HL-60 (cell line): ENCODE measurements around the gene ZNF783.
A peak's percentile ranks its signal among the peaks of the same experiment; 100 is the strongest.

Experiments used
- DNase-seq, 2 experiments: peaks; one replicate each; pipeline ENCODE4 v3.0.0-alpha.2; 2010 to 2020; ENCODE audit warnings: low read depth in 1 of 2, low spot score in 1 of 2
- H3K27ac ChIP-seq: fragments of 250-450 bp; sonication (Bioruptor Pico); replicated peaks from 2 replicates; pipeline ENCODE4 v1.5.1; 2020; ENCODE audit warnings: mild to moderate bottlenecking, moderate library complexity
- H3K27me3 ChIP-seq: fragments of 250-450 bp; sonication (Bioruptor Pico); 2 replicates; pipeline ENCODE4 v1.5.1; 2021; ENCODE audit warnings: mild to moderate bottlenecking, moderate library complexity; ENCODE audit not compliant: insufficient read depth, poor library complexity, severe bottlenecking
- H3K4me3 ChIP-seq: replicated peaks from 2 replicates; pipeline ENCODE4 v1.5.1; 2011; ENCODE audit warnings: mild to moderate bottlenecking, control low read depth, low read length; ENCODE audit not compliant: insufficient read depth
- GABPA ChIP-seq: IDR thresholded peaks from 2 replicates; pipeline ENCODE4 v1.6.1; 2012; ENCODE audit warnings: low read depth
- POLR2AphosphoS5 ChIP-seq: IDR thresholded peaks from 2 replicates; pipeline ENCODE4 v1.6.1; 2012; ENCODE audit warnings: low read depth
- REST ChIP-seq: IDR thresholded peaks from 2 replicates; pipeline ENCODE4 v1.6.1; 2012; ENCODE audit warnings: low read depth; ENCODE audit not compliant: insufficient replicate concordance
- SPI1 ChIP-seq: IDR thresholded peaks from 2 replicates; pipeline ENCODE4 v1.6.1; 2012; ENCODE audit warnings: low read depth, mild to moderate bottlenecking, borderline replicate concordance
- long read RNA-seq: library from polyadenylated mRNA; unstranded; transcript quantifications from one replicate; pipeline ENCODE4 v2.0.0, GENCODE V29; 2020
- TF ChIP-seq, protein P1 (sequence below): IDR thresholded peaks from one replicate; pipeline ENCODE4 v1.5.1; 2011; ENCODE audit warnings: low read length, control low read depth, inconsistent platforms; ENCODE audit not compliant: insufficient read depth

Gene ZNF783
- long read RNA-seq, full-length matches to known transcripts, result 1 of 48 reads
- long read RNA-seq, partial matches to known transcripts, result 6 of 48 reads
- long read RNA-seq, other reads (novel, unspliced or antisense), result 41 of 48 reads

GRCh38 chr7:149261829-149262617 lies at the start of gene ZNF783:
Gene ZNF783 (plus strand): TSS chr7:149262196. CDS start chr7:149262334, 138 bp downstream.
- Histone ChIP-seq H3K4me3 (peak within 1 kb of the TSS; percentile 47), H3K27ac (peak within 1 kb of the TSS; percentile 29), H3K27me3 (no peaks in the 10 kb centered on the region)
- TF ChIP-seq POLR2AphosphoS5, result no peak
- TF ChIP-seq GABPA, result no peak
- TF ChIP-seq REST, result no peak
- no peak for TF ChIP-seq SPI1
- TF ChIP-seq, protein P1, sequence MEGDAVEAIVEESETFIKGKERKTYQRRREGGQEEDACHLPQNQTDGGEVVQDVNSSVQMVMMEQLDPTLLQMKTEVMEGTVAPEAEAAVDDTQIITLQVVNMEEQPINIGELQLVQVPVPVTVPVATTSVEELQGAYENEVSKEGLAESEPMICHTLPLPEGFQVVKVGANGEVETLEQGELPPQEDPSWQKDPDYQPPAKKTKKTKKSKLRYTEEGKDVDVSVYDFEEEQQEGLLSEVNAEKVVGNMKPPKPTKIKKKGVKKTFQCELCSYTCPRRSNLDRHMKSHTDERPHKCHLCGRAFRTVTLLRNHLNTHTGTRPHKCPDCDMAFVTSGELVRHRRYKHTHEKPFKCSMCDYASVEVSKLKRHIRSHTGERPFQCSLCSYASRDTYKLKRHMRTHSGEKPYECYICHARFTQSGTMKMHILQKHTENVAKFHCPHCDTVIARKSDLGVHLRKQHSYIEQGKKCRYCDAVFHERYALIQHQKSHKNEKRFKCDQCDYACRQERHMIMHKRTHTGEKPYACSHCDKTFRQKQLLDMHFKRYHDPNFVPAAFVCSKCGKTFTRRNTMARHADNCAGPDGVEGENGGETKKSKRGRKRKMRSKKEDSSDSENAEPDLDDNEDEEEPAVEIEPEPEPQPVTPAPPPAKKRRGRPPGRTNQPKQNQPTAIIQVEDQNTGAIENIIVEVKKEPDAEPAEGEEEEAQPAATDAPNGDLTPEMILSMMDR, result peak; percentile 6
- DNase-seq, result peak; percentile 77 to 78

DNA sequence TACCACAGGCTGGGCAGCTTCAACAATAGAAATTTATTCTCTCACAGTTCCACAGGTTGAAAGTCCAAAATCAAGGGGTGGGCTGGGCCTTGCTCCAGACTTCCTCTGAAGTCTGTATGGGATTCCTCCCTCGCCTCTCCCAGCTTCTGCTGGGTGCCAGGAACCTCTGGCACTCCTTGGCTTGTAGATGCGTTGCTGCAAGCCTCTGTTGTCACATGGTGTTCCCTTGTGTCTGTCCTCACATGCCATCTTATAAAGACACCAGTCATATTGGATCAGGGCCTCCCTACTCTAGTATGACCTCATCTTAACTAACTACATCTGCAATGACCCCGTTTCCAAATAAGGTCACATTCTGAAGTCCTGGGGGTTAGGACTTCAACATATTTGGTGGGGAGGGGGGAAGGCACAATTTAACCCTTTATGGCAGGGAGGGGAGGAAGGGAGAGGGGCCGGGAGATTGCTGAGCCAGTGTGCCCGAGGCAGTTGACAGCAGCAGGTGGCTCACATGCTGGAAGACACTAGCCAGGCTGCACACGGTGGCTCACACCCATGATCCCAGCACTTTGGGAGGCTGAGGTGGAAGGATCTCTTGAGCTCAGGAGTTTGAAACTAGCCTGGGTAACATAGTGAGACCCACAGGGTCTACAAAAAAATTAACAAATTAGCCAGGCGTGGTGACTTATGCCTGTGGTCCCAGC lies 47.8 kb upstream of the ZNF783 start:
- Histone ChIP-seq H3K27me3 (no peaks in the 10 kb centered on the region), H3K27ac (no peak overlapping the region), H3K4me3 (no peak overlapping the region)
- no peak for TF ChIP-seq GABPA
- TF ChIP-seq POLR2AphosphoS5, result no peak
- TF ChIP-seq, protein P1, result no peak
- no peak for TF ChIP-seq SPI1
- TF ChIP-seq REST, result no peak
- no peak for DNase-seq

DNA sequence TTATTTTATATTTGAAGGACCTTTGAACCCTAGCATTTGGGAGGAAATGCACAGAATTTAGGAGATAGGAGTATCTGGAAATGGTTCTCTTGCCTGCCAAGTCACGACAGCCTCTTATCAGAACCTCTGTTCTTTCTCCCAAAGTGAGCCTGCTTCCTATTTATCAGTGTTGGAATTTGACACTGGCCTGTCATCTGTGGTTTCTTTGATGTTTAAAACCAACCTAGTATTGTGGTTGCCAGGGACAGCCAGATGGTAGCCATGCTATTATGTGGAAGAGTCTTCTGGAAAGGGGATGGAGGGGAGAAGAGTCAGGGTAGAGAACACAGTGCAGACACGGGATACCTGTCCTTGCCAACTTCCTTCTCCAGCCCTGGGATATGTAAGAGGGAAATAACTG lies 45.6 kb upstream of the ZNF783 start:
- Histone ChIP-seq H3K27me3 (no peaks in the 10 kb centered on the region), H3K27ac (no peak overlapping the region), H3K4me3 (no peak overlapping the region)
- TF ChIP-seq REST, result no peak
- DNase-seq, result no peak
